Trophoblast cell (in vitro differentiated cells and primary cell): ENCODE data around the gene GGPS1.
"Not testable (repeated sequence)": the region's sequence is repeated elsewhere in the genome, so short reads cannot be mapped to it uniquely, and the experiment has no call there.

Experiments used
- DNase-seq, 2 donors: peaks; one replicate each; pipeline ENCODE4 v3.0.0-alpha.2; 2016
- H2AFZ ChIP-seq: 2 replicates; pipeline ENCODE4 v1.6.1; 2013; ENCODE audit warnings: low read length, moderate library complexity, mild to moderate bottlenecking; ENCODE audit not compliant: insufficient read depth, poor library complexity
- H2AK5ac ChIP-seq: 2 replicates; pipeline ENCODE4 v1.6.1; 2013; ENCODE audit warnings: mild to moderate bottlenecking, low read length
- H2BK120ac ChIP-seq: 2 replicates; pipeline ENCODE4 v1.6.1; 2013; ENCODE audit warnings: low read length, mild to moderate bottlenecking, moderate library complexity; ENCODE audit not compliant: insufficient read depth, poor library complexity
- H2BK12ac ChIP-seq: 2 replicates; pipeline ENCODE4 v1.6.1; 2013; ENCODE audit warnings: mild to moderate bottlenecking, low read length, moderate library complexity
- H2BK5ac ChIP-seq: 2 replicates; pipeline ENCODE4 v1.6.1; 2013; ENCODE audit warnings: low read length, low read depth, moderate library complexity, mild to moderate bottlenecking; ENCODE audit not compliant: poor library complexity
- H3K14ac ChIP-seq: 2 replicates; pipeline ENCODE4 v1.6.1; 2013; ENCODE audit warnings: mild to moderate bottlenecking, low read length
- H3K18ac ChIP-seq: 2 replicates; pipeline ENCODE4 v1.6.1; 2013; ENCODE audit warnings: mild to moderate bottlenecking, low read length
- H3K23ac ChIP-seq: 2 replicates; pipeline ENCODE4 v1.6.1; 2013; ENCODE audit warnings: low read length
- H3K27ac ChIP-seq: 2 replicates; pipeline ENCODE4 v1.5.1; 2013; ENCODE audit warnings: low read depth, mild to moderate bottlenecking, inconsistent platforms, low read length, moderate library complexity
- H3K27me3 ChIP-seq: 2 replicates; pipeline ENCODE4 v1.6.1; 2013; ENCODE audit warnings: inconsistent platforms, mild to moderate bottlenecking, low read length, moderate library complexity; ENCODE audit not compliant: insufficient read depth
- H3K36me3 ChIP-seq, 2 experiments: 1 replicate in 1 of 2; 2 replicates in 1 of 2; pipeline ENCODE4 v1.6.1; 2013; ENCODE audit warnings: low read length in 2 of 2, mild to moderate bottlenecking in 2 of 2, moderate library complexity in 1 of 2; ENCODE audit not compliant: insufficient read depth in 2 of 2, control insufficient read depth in 1 of 2
- H3K4ac ChIP-seq: 2 replicates; pipeline ENCODE4 v1.6.1; 2013; ENCODE audit warnings: low read depth, mild to moderate bottlenecking, low read length, moderate library complexity
- H3K4me1 ChIP-seq, 2 experiments: 1 replicate in 1 of 2; 2 replicates in 1 of 2; pipeline ENCODE4 v1.6.1; 2013; ENCODE audit warnings: low read length in 2 of 2, mild to moderate bottlenecking in 2 of 2, moderate library complexity in 1 of 2; ENCODE audit not compliant: insufficient read depth in 2 of 2, control insufficient read depth in 1 of 2
- H3K4me2 ChIP-seq: 2 replicates; pipeline ENCODE4 v1.6.1; 2013; ENCODE audit warnings: inconsistent platforms, mild to moderate bottlenecking, low read length, moderate library complexity
- H3K4me3 ChIP-seq: 2 replicates; pipeline ENCODE4 v1.5.1; 2013; ENCODE audit warnings: mild to moderate bottlenecking, low read depth, low read length, inconsistent platforms
- H3K79me1 ChIP-seq: one replicate; pipeline ENCODE4 v1.6.1; 2013; ENCODE audit warnings: low read length
- H3K79me2 ChIP-seq: 2 replicates; pipeline ENCODE4 v1.6.1; 2013; ENCODE audit warnings: low read length, mild to moderate bottlenecking; ENCODE audit not compliant: control insufficient read depth, insufficient read depth, poor library complexity
- H3K9ac ChIP-seq: 2 replicates; pipeline ENCODE4 v1.6.1; 2013; ENCODE audit warnings: mild to moderate bottlenecking, low read length
- H3K9me3 ChIP-seq: 2 replicates; pipeline ENCODE4 v1.6.1; 2013; ENCODE audit warnings: low read depth, mild to moderate bottlenecking, control low read depth, inconsistent platforms, low read length; ENCODE audit not compliant: insufficient read depth
- H4K12ac ChIP-seq: 2 replicates; pipeline ENCODE4 v1.6.1; 2013; ENCODE audit warnings: low read depth, mild to moderate bottlenecking, low read length, moderate library complexity
- H4K8ac ChIP-seq: 2 replicates; pipeline ENCODE4 v1.6.1; 2013; ENCODE audit warnings: low read depth, mild to moderate bottlenecking, low read length, moderate library complexity
- H4K91ac ChIP-seq: one replicate; pipeline ENCODE4 v1.6.1; 2013; ENCODE audit warnings: low read depth, mild to moderate bottlenecking, low read length, moderate library complexity
- WGBS: extraction: QIAGEN DNeasy Blood & Tissue Kit; methylation state at CpG from one replicate; pipeline ENCODE4 v1.1.7; 2013; ENCODE audit warnings: missing lambda C conversion rate; ENCODE audit not compliant: insufficient read length, insufficient coverage; ENCODE audit errors: extremely low coverage; 5-methylcytosine and 5-hydroxymethylcytosine counted together

The GGPS1 gene

DNA sequence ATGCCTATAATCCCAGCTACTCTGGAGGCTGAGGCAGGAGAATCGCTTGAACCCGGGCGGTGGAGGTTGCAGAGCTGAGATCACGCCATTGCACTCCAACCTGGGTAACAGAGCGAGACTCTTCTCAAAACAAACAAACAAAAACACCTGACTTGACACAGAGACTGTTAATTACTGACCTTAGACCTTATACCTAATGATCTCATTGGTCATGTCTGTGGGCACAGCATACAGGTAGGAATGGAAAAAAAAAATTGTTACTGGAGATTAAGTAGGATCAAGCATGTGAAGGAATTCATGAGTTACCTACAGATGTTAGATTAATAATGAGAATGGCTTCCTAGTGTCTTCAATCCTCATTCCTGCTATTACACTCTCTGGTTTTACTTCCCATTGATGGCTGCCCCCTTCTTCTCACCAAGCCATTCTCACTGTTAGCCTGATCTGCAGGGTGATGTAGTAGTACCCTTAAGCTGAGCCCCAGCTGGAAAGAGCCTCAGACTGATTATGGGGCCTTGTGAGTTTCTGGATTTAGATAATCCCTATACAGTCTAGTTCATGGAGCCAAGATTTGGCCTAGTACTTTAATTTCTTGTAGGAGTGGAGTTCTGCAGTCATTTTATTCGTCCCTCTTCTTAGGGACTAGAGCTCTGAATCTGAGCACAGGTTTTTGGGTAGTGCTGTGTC, 47.7 kb downstream of the GGPS1 start:
- no peak for DNase-seq
- no peaks in the 10 kb centered on the region for H3K4me1 ChIP-seq
- no peaks in the 10 kb centered on the region for H3K9me3 ChIP-seq
- H3K4ac ChIP-seq: no peak overlapping the region
- H4K8ac ChIP-seq: no peak overlapping the region
- H3K18ac ChIP-seq: no peak overlapping the region
- no peak overlapping the region for H3K14ac ChIP-seq
- no peak overlapping the region for H3K9ac ChIP-seq
- no peak overlapping the region for H2BK12ac ChIP-seq
- H3K27me3 ChIP-seq: no peaks in the 10 kb centered on the region
- H2AK5ac ChIP-seq: no peak overlapping the region
- H3K23ac ChIP-seq: no peak overlapping the region
- no peak overlapping the region for H3K4me2 ChIP-seq
- H2AFZ ChIP-seq: no peak overlapping the region
- no peak overlapping the region for H3K4me3 ChIP-seq
- H3K79me1 ChIP-seq: no peaks in the 10 kb centered on the region
- no peak overlapping the region for H2BK5ac ChIP-seq
- H3K36me3 ChIP-seq: peaks cover 5 to 8% of the 10 kb centered on the region in 2 experiments
- whole genome bisulfite sequencing: no CpG with 5 or more reads among the region's 6 CpGs
- H2BK120ac ChIP-seq: no peak overlapping the region
- H3K79me2 ChIP-seq: no peaks in the 10 kb centered on the region
- H3K27ac ChIP-seq: no peak overlapping the region
- H4K91ac ChIP-seq: no peak overlapping the region
- no peak overlapping the region for H4K12ac ChIP-seq

DNA sequence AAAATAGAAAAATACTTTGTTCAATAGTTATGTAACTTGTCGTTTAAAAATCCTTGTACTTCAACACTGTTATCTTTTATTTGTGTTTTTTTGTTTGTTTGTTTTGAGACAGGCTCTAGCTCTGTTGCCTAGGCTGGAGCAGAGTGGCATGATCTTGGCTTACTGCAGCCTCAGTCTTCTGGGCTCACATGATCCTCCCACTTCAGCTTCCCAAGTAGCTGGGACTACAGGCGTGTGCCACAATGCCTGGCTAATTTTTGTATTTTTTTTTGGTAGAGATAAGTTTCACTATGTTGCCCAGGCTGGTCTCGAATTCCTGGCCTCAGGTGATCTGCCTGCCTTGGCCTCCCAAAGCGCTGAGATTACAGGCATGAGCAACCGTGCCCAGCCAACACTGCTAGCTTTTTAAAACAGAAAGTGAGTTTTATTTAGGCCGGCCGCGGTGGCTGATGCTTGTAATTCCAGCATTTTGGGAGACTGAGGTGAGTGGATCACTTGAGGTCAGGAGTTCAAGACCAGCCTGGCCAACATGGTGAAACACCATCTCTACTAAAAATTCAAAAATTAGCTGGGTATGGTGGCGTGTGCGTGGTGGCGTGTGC, 49.9 kb downstream of the GGPS1 start:
- not testable (repeated sequence) for H3K14ac ChIP-seq, H3K79me1 ChIP-seq, H3K4me2 ChIP-seq, H4K8ac ChIP-seq, H3K9me3 ChIP-seq, H2BK120ac ChIP-seq, H2BK12ac ChIP-seq, H2AK5ac ChIP-seq, DNase-seq, H2BK5ac ChIP-seq, H3K79me2 ChIP-seq, H3K18ac ChIP-seq, H3K27ac ChIP-seq, H3K27me3 ChIP-seq, H3K4ac ChIP-seq, H3K23ac ChIP-seq, H3K9ac ChIP-seq, H2AFZ ChIP-seq, H4K12ac ChIP-seq, H3K4me1 ChIP-seq, H4K91ac ChIP-seq, H3K4me3 ChIP-seq
- peaks cover 8 to 11% of the 10 kb centered on the region in 2 experiments for H3K36me3 ChIP-seq
- no CpG with 5 or more reads among the region's 11 CpGs for WGBS

DNA sequence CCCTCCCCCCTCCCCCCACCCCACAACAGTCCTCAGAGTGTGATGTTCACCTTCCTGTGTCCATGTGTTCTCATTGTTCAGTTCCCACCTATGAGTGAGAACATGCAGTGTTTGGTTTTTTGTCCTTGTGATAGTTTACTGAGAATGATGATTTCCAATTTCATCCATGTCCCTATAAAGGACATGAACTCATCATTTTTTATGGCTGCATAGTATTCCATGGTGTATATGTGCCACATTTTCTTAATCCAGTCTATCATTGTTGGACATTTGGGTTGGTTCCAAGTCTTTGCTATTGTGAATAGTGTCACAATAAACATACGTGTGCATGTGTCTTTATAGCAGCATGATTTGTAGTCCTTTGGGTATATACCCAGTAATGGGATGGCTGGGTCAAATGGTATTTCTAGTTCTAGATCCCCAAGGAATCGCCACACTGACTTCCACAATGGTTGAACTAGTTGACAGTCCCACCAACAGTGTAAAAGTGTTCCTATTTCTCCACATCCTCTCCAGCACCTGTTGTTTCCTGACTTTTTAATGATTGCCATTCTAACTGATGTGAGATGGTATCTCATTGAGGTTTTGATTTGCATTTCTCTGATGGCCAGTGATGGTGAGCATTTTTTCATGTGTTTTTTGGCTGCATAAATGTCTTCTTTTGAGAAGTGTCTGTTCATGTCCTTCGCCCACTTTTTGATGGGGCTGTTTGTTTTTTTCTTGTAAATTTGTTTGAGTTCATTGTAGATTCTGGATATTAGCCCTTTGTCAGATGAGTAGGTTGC, 53.8 kb downstream of the GGPS1 start:
- H3K9me3 ChIP-seq, H2BK12ac ChIP-seq, H2AFZ ChIP-seq, H3K4me2 ChIP-seq, H4K12ac ChIP-seq, H2BK5ac ChIP-seq, H3K79me2 ChIP-seq, H3K79me1 ChIP-seq, H3K23ac ChIP-seq, H3K27ac ChIP-seq, H3K18ac ChIP-seq, H3K4me3 ChIP-seq, H3K9ac ChIP-seq, H3K14ac ChIP-seq, H3K4ac ChIP-seq, H2AK5ac ChIP-seq, H3K27me3 ChIP-seq, H4K91ac ChIP-seq, H3K4me1 ChIP-seq, H2BK120ac ChIP-seq, DNase-seq, H4K8ac ChIP-seq: not testable (repeated sequence)
- H3K36me3 ChIP-seq: peaks cover 7 to 11% of the 10 kb centered on the region in 2 experiments
- no CpG with 5 or more reads among the region's 3 CpGs for WGBS

DNA sequence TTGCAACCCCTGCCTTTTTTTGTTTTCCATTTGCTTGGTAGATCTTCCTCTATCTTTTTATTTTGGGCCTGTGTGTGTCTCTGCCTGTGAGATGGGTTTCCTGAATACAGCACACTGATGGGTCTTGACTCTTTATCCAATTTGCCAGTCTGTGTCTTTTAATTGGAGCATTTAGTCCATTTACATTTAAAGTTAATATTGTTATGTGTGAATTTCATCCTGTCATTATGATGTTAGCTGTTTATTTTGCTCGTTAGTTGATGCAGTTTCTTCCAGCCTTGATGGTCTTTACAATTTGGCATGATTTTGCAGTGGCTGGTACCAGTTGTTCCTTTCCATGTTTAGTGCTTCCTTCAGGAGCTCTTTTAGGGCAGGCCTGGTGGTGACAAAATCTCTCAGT, 57.3 kb downstream of the GGPS1 start:
- not testable (repeated sequence) for H2AK5ac ChIP-seq, H4K12ac ChIP-seq, H3K79me2 ChIP-seq, H2BK12ac ChIP-seq, H3K4me1 ChIP-seq, H2BK5ac ChIP-seq, H3K14ac ChIP-seq, H3K79me1 ChIP-seq, H3K4me2 ChIP-seq, H3K23ac ChIP-seq, DNase-seq, H4K91ac ChIP-seq, H2BK120ac ChIP-seq, H3K4ac ChIP-seq, H2AFZ ChIP-seq, H3K36me3 ChIP-seq, H3K9me3 ChIP-seq, H3K27ac ChIP-seq, H3K4me3 ChIP-seq, H3K9ac ChIP-seq, H3K18ac ChIP-seq, H3K27me3 ChIP-seq, H4K8ac ChIP-seq
- no CpG with 5 or more reads among the region's 1 CpG for WGBS
